HG03196 (cell line): Measurements from ENCODE around the gene OR10G7.
"Not testable (repeated sequence)": the region's sequence is repeated elsewhere in the genome, so short reads cannot be mapped to it uniquely, and the experiment has no call there.

Experiments used
- ATAC-seq: cut with Tn5 transposase; IDR thresholded peaks from one replicate; pipeline ENCODE4 v1.9.1; 2021; ENCODE audit not compliant: unreplicated experiment

Gene OR10G7

GRCh38 chr11:124043420-124043819 is 2.3 kb upstream of the OR10G7 start:
- no peak for ATAC-seq

- ATAC-seq: no peak
These were observed 1.6 kb downstream of the OR10G7 start for GRCh38 chr11:124039557-124039956.

- ATAC-seq: no peak
These were observed 4.5 kb downstream of the OR10G7 start for GRCh38 chr11:124036666-124037065.

GRCh38 chr11:124026498-124026897 is 14.6 kb downstream of the OR10G7 start, which contains the start of gene OR10G8:
Gene OR10G8 (plus strand): TSS chr11:124026798. CDS start chr11:124029623, 2,825 bp downstream.
- no peak for ATAC-seq

GRCh38 chr11:124015837-124016236 is 25.3 kb downstream of the OR10G7 start:
- ATAC-seq: not testable (repeated sequence)

- no peak for ATAC-seq
These were observed 28.4 kb downstream of the OR10G7 start, which contains the start of gene OR10G4 for GRCh38 chr11:124012697-124013096. Gene OR10G4 (plus strand): TSS chr11:124012997. CDS start chr11:124015575, 2,578 bp downstream.

- ATAC-seq: no peak
These were observed 46.0 kb downstream of the OR10G7 start, which contains the start of gene OR10G6 for GRCh38 chr11:123995119-123995518. Gene OR10G6 (minus strand): TSS chr11:123995161. CDS start chr11:123995161, 0 bp downstream.
